ENCODE data around the gene SNRNP27.
A peak's percentile ranks its signal among the peaks of the same experiment; 100 is the strongest.

SNRNP27 gene

GRCh38 chr2:69933839-69934613, 40.3 kb downstream of the SNRNP27 start:
- TF ChIP-seq, protein P1, sequence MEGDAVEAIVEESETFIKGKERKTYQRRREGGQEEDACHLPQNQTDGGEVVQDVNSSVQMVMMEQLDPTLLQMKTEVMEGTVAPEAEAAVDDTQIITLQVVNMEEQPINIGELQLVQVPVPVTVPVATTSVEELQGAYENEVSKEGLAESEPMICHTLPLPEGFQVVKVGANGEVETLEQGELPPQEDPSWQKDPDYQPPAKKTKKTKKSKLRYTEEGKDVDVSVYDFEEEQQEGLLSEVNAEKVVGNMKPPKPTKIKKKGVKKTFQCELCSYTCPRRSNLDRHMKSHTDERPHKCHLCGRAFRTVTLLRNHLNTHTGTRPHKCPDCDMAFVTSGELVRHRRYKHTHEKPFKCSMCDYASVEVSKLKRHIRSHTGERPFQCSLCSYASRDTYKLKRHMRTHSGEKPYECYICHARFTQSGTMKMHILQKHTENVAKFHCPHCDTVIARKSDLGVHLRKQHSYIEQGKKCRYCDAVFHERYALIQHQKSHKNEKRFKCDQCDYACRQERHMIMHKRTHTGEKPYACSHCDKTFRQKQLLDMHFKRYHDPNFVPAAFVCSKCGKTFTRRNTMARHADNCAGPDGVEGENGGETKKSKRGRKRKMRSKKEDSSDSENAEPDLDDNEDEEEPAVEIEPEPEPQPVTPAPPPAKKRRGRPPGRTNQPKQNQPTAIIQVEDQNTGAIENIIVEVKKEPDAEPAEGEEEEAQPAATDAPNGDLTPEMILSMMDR (IDR thresholded peaks at IDR 0.05; ENCODE audit: low read length, missing control alignments) = no peak
- peak overlapping the region; percentile 4 for H3K4me3 ChIP-seq (replicated peaks; ENCODE audit: low read depth, low read length)
- peak; percentile 95 for DNase-seq (ENCODE audit: low read depth)

DNA sequence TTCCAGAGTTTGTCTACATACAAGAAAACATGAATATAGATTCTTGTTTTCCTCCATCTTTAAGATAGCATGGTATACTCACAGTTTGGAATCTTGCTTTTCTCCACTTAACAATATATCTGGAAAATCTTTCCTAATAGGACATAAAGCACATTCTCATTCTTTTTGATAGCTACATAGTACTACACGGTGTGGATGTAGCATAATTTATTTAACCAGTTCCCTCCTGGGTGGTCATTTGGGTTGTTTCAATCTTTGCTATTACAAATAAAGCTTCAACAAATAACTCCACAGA, 40.8 kb downstream of the SNRNP27 start:
- no peak for DNase-seq (ENCODE audit: low read depth)
- TF ChIP-seq, protein P1 (IDR thresholded peaks at IDR 0.05; ENCODE audit: low read length, missing control alignments) = no peak
- no peak overlapping the region for H3K4me3 ChIP-seq (replicated peaks; ENCODE audit: low read depth, low read length)

- TF ChIP-seq, protein P1 (IDR thresholded peaks at IDR 0.05; ENCODE audit: low read length, missing control alignments) = no peak
- no peak overlapping the region for H3K4me3 ChIP-seq (replicated peaks; ENCODE audit: low read depth, low read length)
Observed at GRCh38 chr2:69935011-69935410, 41.3 kb downstream of the SNRNP27 start.

GRCh38 chr2:69936906-69937305, 43.1 kb downstream of the SNRNP27 start:
- no peak overlapping the region for H3K4me3 ChIP-seq (replicated peaks; ENCODE audit: low read depth, low read length)
- TF ChIP-seq, protein P1 (IDR thresholded peaks at IDR 0.05; ENCODE audit: low read length, missing control alignments) = no peak
- no peak for DNase-seq (ENCODE audit: low read depth)

More at GRCh38 chr2:69935011-69935410, 41.3 kb downstream of the SNRNP27 start:
- no peak for DNase-seq (ENCODE audit: low read depth)

DNA sequence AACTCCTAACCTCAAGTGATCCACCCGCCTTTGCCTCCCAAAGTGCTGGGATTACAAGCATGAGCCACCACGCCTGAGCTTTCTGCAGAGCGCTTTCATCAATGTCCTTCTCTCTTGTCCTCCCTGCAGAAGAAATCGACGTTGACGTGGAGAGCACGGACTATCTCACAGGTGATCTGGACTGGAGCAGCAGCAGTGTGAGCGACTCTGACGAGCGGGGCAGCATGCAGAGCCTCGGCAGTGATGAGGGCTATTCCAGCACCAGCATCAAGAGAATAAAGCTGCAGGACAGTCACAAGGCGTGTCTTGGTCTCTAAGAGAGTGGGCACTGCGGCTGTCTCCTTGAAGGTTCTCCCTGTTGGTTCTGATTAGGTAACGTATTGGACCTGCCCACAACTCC, 44.2 kb downstream of the SNRNP27 start:
- DNase-seq (ENCODE audit: low read depth) = no peak
- H3K4me3 ChIP-seq (replicated peaks; ENCODE audit: low read depth, low read length) = no peak overlapping the region
- TF ChIP-seq, protein P1 (IDR thresholded peaks at IDR 0.05; ENCODE audit: low read length, missing control alignments) = no peak

GRCh38 chr2:69939722-69940121, 46.0 kb downstream of the SNRNP27 start:
- DNase-seq (ENCODE audit: low read depth) = no peak
- H3K4me3 ChIP-seq (replicated peaks; ENCODE audit: low read depth, low read length) = no peak overlapping the region
- TF ChIP-seq, protein P1 (IDR thresholded peaks at IDR 0.05; ENCODE audit: low read length, missing control alignments) = no peak

GRCh38 chr2:69940691-69941090, 46.9 kb downstream of the SNRNP27 start:
- H3K4me3 ChIP-seq (replicated peaks; ENCODE audit: low read depth, low read length) = no peak overlapping the region
- TF ChIP-seq, protein P1 (IDR thresholded peaks at IDR 0.05; ENCODE audit: low read length, missing control alignments) = no peak
- no peak for DNase-seq (ENCODE audit: low read depth)

Data from fibroblast of pulmonary artery (primary cell).